Esophagus muscularis mucosa (tissue), 4 donors: Measurements from ENCODE around the gene UPB1. TPM values are rescaled to one million over a fixed set of nuclear protein-coding genes. Genes with fewer than 3 reads are reported as not detected.

Experiments
- DNase-seq: peaks from one replicate; pipeline ENCODE4 v3.0.0-alpha.2; 2017; ENCODE audit errors: extremely low spot score
- H3K27ac ChIP-seq, 4 donors: fragments of 200-600 bp; sonication (generic); replicated peaks in 1 of 4; 1 replicate in 3 of 4; 2 replicates in 1 of 4; pipeline ENCODE4 v1.5.1; 2016 to 2019; ENCODE audit warnings: mild to moderate bottlenecking in 1 of 4
- H3K27me3 ChIP-seq, 4 donors: fragments of 200-600 bp; sonication (generic); one replicate each; pipeline versions ENCODE4 v1.5.1 to v1.6.0; 2016 to 2019
- H3K36me3 ChIP-seq, 4 donors: fragments of 200-600 bp; sonication (generic); one replicate each; pipeline ENCODE4 v1.5.1; 2016 to 2019
- H3K4me1 ChIP-seq, 4 donors: fragments of 200-600 bp; sonication (generic); one replicate each; pipeline ENCODE4 v1.5.1; 2016 to 2019
- H3K4me3 ChIP-seq, 4 donors: fragments of 200-600 bp; sonication (generic); 1 replicate in 2 of 4; 2 replicates in 2 of 4; pipeline ENCODE4 v1.5.1; 2016 to 2019; ENCODE audit warnings: mild to moderate bottlenecking in 4 of 4, moderate library complexity in 1 of 4
- H3K9me3 ChIP-seq, 4 donors: fragments of 200-600 bp; sonication (generic); 1 replicate in 3 of 4; 2 replicates in 1 of 4; pipeline ENCODE4 v1.5.1; 2016 to 2019
- EP300 ChIP-seq: sonication (generic); formaldehyde crosslinking; IDR thresholded peaks from one replicate; pipeline ENCODE4 v1.6.1; 2017; ENCODE audit warnings: antibody characterized with exemption
- POLR2A ChIP-seq: fragments of 450-650 bp; IDR thresholded peaks from one replicate; pipeline ENCODE4 v1.6.1; 2017; ENCODE audit warnings: antibody characterized with exemption, moderate library complexity, mild to moderate bottlenecking, low read depth
- POLR2AphosphoS5 ChIP-seq, 2 donors: sonication (generic); formaldehyde crosslinking; IDR thresholded peaks; one replicate each; pipeline ENCODE4 v1.6.1; 2017; ENCODE audit warnings: antibody characterized with exemption in 2 of 2
- WGBS: methylation state at CpG from one replicate; pipeline ENCODE4 v1.1.5; 2018; 5-methylcytosine and 5-hydroxymethylcytosine counted together
- intact Hi-C: fragments of 100-400 bp; cut with DNase I; formaldehyde crosslinking; loops from one replicate; pipeline ENCODE4 v1.15.1; 2023
- total RNA-seq, 4 donors: library from RNA; depleted of rRNA; stranded (reverse); fragments of >200 nt; gene quantifications; one replicate each; pipeline versions ENCODE4 v1.1.0 to v1.2.1, GENCODE V29; 2016
- TF ChIP-seq, protein P1 (sequence below), 3 experiments: fragments of 200-600 bp in 2 of 3; fragments of 450-650 bp in 1 of 3; sonication (generic) in 2 of 3; IDR thresholded peaks; one replicate each; pipeline ENCODE4 v1.5.1; 2017 to 2019; ENCODE audit warnings: antibody characterized with exemption in 3 of 3, mild to moderate bottlenecking in 2 of 3, moderate library complexity in 1 of 3

The UPB1 gene
- total RNA-seq, 4 donors from 2014 or later: 0.29 to 0.83 (median 0.33) TPM

DNA sequence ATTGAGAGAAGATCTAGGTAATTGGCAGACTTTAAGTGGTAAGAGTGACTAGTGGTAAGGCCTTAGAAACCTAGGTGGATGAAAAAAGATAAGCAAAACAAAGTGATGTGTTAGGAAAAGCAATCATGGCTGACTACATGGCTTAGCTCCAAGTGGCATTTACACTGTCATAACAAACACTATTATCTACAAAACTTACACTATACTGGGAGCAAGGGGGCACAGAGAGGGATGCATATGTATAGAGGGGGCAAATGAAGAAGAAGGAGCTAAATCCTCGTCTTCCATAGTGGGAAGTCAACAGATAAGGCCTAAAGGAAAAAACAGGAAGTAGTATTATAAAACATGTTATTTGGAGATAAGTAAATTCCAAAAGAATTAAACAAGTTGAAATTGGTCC lies 35.2 kb upstream of the UPB1 start:
- no peak overlapping the region for H3K4me3 ChIP-seq
- WGBS: 76% methylated on average over 1 of the region's 1 CpG
- intact Hi-C loops: no loop called here
- no peaks in the 10 kb centered on the region for H3K27me3 ChIP-seq
- H3K9me3 ChIP-seq: no peaks in the 10 kb centered on the region
- TF ChIP-seq, protein P1, sequence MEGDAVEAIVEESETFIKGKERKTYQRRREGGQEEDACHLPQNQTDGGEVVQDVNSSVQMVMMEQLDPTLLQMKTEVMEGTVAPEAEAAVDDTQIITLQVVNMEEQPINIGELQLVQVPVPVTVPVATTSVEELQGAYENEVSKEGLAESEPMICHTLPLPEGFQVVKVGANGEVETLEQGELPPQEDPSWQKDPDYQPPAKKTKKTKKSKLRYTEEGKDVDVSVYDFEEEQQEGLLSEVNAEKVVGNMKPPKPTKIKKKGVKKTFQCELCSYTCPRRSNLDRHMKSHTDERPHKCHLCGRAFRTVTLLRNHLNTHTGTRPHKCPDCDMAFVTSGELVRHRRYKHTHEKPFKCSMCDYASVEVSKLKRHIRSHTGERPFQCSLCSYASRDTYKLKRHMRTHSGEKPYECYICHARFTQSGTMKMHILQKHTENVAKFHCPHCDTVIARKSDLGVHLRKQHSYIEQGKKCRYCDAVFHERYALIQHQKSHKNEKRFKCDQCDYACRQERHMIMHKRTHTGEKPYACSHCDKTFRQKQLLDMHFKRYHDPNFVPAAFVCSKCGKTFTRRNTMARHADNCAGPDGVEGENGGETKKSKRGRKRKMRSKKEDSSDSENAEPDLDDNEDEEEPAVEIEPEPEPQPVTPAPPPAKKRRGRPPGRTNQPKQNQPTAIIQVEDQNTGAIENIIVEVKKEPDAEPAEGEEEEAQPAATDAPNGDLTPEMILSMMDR (IDR thresholded peaks at IDR 0.05): no peak
- TF ChIP-seq EP300 (no peak), POLR2A (no peak), POLR2AphosphoS5 (IDR thresholded peaks at IDR 0.05) (no peak)
- no peak for DNase-seq
- H3K27ac ChIP-seq: no peak overlapping the region
- H3K4me1 ChIP-seq: peaks cover 11 to 26% (median 19%) of the 10 kb centered on the region in 4 donors
- no peaks in the 10 kb centered on the region for H3K36me3 ChIP-seq

DNA sequence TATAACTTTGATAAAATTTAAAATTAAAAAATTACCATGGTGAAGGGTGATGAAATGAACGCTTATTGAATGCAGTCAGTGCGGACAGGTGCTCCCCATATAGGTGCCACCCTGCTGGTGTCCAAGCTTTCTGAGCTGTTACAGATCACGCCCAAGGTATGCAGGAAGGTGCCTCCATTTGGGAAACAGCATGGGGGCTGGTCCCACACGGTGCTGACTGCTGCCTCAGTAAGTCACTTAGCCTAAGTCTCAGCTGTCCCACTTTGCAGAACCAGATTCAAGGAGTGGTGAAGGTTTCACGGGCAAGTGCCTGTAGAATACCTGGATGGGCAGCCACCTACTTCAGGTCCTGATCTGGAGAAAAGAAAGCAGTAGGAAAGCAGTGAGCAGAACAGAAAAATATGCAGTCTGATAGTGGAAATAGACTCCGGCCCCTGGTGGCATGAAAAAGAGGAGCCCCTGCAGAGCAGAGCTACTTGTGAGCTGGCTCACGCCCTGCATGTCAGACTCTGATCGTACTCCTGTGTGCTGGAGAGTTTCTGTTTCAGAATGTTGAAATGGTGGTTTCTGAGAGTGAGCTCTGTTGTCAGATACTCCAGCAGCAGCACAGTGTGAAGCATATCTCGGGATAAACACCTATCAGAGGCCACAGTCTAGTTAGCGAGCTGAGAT lies 34.6 kb upstream of the UPB1 start:
- Histone ChIP-seq H3K4me1 (peaks cover 5 to 22% (median 15%) of the 10 kb centered on the region in 4 donors), H3K4me3 (no peak overlapping the region), H3K27ac (no peak overlapping the region), H3K36me3 (no peaks in the 10 kb centered on the region), H3K27me3 (no peaks in the 10 kb centered on the region), H3K9me3 (no peaks in the 10 kb centered on the region)
- intact Hi-C loops: no loop called here
- no peak for TF ChIP-seq EP300
- TF ChIP-seq POLR2A: no peak
- TF ChIP-seq, protein P1 (IDR thresholded peaks at IDR 0.05): no peak
- 69% methylated on average over 10 of the region's 10 CpGs for WGBS
- DNase-seq: no peak

DNA sequence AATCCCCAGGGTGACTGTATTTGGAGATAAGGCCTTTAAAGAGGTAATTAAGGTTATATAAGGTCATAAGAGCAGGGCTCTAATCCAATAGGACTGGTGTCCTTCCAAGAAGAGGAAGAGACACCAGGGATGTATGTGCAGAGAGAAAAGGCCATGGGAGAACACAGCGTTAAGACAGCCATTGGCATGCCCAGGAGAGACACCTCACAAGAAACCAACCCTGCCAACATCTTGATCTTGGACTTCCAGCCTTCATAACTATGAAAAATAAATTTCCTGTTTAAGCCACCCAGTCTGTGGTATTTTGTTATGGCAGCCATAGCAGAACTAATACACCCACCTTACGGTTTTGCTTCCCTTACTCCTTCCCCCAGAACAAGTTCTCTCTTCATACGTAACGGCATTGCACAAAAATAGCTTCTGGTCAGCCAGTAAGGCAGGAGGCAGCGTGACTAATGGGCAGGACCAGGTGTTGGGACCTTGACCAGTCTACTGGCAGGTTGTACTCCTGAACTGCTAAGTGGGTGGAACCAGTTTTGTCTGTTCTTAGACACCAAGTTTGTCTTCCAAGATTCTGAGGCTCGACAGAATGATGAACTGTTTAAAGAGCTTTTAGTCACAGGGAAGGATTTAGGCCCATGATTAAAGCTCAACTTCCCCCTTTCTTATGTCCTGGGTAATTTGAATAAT lies 31.9 kb upstream of the UPB1 start:
- 89% methylated on average over 6 of the region's 6 CpGs for WGBS
- intact Hi-C loops: no loop called here
- no peaks in the 10 kb centered on the region for H3K27me3 ChIP-seq
- TF ChIP-seq POLR2A: no peak
- TF ChIP-seq POLR2AphosphoS5 (IDR thresholded peaks at IDR 0.05): no peak
- no peak for TF ChIP-seq EP300
- TF ChIP-seq, protein P1 (IDR thresholded peaks at IDR 0.05): no peak
- no peak for DNase-seq
- H3K27ac ChIP-seq: no peak overlapping the region
- H3K4me3 ChIP-seq: no peak overlapping the region
- H3K9me3 ChIP-seq: no peaks in the 10 kb centered on the region
- H3K36me3 ChIP-seq: no peaks in the 10 kb centered on the region
- H3K4me1 ChIP-seq: peaks cover 20 to 36% (median 28%) of the 10 kb centered on the region in 4 donors

DNA sequence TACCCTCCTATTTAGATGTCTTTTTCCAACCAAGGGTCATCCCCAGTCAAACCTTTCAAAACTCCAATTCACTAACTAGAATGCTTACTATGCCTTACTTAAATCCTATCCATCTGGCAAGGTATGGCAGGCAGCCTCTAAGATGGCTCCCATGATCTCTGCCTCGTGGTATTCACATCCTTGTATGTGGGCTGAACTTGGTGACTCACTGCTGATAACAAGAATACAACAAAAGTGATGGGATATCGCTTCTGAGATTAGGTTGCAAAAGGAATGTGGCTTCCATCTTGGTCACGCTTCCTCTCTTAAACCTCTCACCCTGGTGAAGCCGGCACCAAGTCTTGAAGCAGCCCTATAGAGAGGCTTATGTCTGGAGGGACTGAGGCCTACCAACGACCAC lies 29.6 kb upstream of the UPB1 start:
- Histone ChIP-seq H3K27me3 (no peaks in the 10 kb centered on the region), H3K4me1 (peaks cover 20 to 28% (median 26%) of the 10 kb centered on the region in 4 donors), H3K9me3 (no peaks in the 10 kb centered on the region), H3K4me3 (no peak overlapping the region), H3K27ac (no peak overlapping the region), H3K36me3 (no peaks in the 10 kb centered on the region)
- WGBS: 84% methylated on average over 5 of the region's 5 CpGs
- TF ChIP-seq EP300 (no peak), POLR2AphosphoS5 (IDR thresholded peaks at IDR 0.05) (no peak), POLR2A (no peak)
- TF ChIP-seq, protein P1 (IDR thresholded peaks at IDR 0.05): no peak
- intact Hi-C loops: no loop called here
- no peak for DNase-seq
